Colonic mucosa (tissue), 4 donors: ENCODE data around the gene ZFYVE21. TPM values are rescaled to one million over a fixed set of nuclear protein-coding genes. Genes with fewer than 3 reads are reported as not detected.
A peak's percentile ranks its signal among the peaks of the same experiment; 100 is the strongest.

ENCODE experiments used
- DNase-seq: peaks from one replicate; pipeline ENCODE4 v3.0.0-alpha.2; 2020
- H3K27ac ChIP-seq: fragments of 200-600 bp; one replicate; pipeline ENCODE4 v1.8.0; 2021
- H3K27me3 ChIP-seq: fragments of 200-600 bp; one replicate; pipeline ENCODE4 v1.8.0; 2021
- H3K36me3 ChIP-seq: fragments of 200-600 bp; one replicate; pipeline ENCODE4 v1.8.0; 2021
- H3K4me1 ChIP-seq: fragments of 200-600 bp; one replicate; pipeline ENCODE4 v1.8.0; 2021; ENCODE audit warnings: mild to moderate bottlenecking
- H3K4me3 ChIP-seq: fragments of 200-600 bp; one replicate; pipeline ENCODE4 v1.8.0; 2021
- H3K9ac ChIP-seq, 2 donors: one replicate each; pipeline ENCODE4 v1.7.0; 2013; ENCODE audit warnings: control low read depth in 2 of 2, low read depth in 2 of 2, low read length in 2 of 2
- H3K9me3 ChIP-seq: fragments of 200-600 bp; one replicate; pipeline ENCODE4 v1.8.0; 2021
- intact Hi-C: fragments of 100-400 bp; cut with DNase I; formaldehyde crosslinking; loops from one replicate; pipeline ENCODE4 v1.14.1; 2022
- total RNA-seq, 2 donors: library from RNA; stranded (reverse); fragmentation: NEBNext Ultra II Directional in 1 of 2; extraction: Animal tissue kit (Norgen Biotek cat#: 25700) in 1 of 2; gene quantifications; one replicate each; pipeline ENCODE4 v1.2.1, GENCODE V29; 2021
- TF ChIP-seq, protein P1 (sequence below): fragments of 200-600 bp; IDR thresholded peaks from one replicate; pipeline ENCODE4 v1.8.0; 2022; ENCODE audit warnings: antibody characterized with exemption, mild to moderate bottlenecking
- donor health status: healthy.
- donor health status: DM: no; HTN: no; CAD: no.
- donor health status: DM: no; HTN: no; CAD: no.

ZFYVE21 gene
- total RNA-seq, 2 donors from 2014 or later, result 49.3 to 68.9 TPM

DNA sequence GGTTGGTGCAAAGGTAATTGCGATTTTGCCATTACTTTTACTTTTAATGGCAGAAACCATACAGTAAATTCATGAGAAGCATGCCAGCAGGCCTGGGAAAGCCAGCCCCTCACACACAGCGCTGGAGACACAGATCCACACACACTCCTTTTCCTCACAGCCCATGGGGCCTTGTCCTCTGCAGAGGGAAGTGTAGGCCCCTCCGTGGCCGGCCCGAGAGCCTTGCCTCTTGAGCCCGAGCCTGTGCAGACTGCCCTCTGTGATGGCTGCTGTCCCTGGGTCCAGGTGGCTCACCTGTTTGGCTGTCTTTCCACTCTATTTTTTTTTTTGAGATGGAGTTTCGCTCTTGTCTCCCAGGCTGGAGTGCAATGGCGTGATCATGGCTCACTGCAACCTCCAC, 39.7 kb upstream of the ZFYVE21 start:
- no peak overlapping the region for H3K27ac ChIP-seq
- DNase-seq, result no peak

DNA sequence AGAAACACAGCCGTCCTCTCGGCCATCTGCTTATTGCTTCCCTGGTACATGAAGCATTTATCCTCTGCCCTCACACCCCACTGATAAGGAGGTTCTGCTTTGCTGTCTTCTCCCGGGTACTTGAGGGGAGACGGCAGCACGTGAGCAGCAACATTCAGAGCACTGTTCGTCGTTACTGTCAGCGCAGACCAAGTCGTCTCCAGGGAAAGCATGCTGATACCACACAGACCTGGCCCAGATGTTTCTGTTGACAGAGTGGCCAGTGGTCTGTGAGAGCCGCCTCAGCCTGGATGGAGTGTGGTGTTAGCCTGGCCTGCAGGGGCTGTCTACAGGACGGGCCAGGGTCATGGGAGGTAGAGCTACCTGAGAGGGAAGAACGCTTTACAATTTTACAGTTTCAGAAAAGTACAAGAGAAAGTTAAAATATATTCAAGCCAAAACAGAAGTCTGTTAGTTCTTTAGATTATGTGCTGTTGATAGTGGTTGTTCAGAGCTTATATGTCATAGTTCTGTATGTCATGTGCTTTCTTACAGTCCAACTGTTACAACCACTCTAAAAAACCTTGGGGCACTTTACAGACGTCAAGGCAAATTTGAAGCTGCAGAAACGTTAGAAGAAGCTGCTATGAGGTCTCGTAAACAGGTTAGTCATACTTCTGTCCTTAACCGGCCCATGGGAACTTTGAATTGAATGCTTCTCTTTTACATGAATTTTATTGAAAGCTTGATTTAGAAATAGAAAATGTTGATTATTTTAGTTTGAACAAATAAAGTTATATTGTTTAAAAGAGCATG, 38.5 kb upstream of the ZFYVE21 start:
- no peak overlapping the region for H3K4me3 ChIP-seq
- H3K9me3 ChIP-seq, result no peaks in the 10 kb centered on the region
- peaks cover 36% of the 10 kb centered on the region for H3K36me3 ChIP-seq
- no peak for DNase-seq
- intact Hi-C loops, result loop anchor here (5.0 kb wide), 2 partner anchors 40 to 105 kb away; no protein-coding TSS in a partner anchor
- TF ChIP-seq, protein P1, sequence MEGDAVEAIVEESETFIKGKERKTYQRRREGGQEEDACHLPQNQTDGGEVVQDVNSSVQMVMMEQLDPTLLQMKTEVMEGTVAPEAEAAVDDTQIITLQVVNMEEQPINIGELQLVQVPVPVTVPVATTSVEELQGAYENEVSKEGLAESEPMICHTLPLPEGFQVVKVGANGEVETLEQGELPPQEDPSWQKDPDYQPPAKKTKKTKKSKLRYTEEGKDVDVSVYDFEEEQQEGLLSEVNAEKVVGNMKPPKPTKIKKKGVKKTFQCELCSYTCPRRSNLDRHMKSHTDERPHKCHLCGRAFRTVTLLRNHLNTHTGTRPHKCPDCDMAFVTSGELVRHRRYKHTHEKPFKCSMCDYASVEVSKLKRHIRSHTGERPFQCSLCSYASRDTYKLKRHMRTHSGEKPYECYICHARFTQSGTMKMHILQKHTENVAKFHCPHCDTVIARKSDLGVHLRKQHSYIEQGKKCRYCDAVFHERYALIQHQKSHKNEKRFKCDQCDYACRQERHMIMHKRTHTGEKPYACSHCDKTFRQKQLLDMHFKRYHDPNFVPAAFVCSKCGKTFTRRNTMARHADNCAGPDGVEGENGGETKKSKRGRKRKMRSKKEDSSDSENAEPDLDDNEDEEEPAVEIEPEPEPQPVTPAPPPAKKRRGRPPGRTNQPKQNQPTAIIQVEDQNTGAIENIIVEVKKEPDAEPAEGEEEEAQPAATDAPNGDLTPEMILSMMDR, result no peak
- no peak overlapping the region for H3K27ac ChIP-seq
- H3K27me3 ChIP-seq, result no peaks in the 10 kb centered on the region
- peak overlapping the region in 1 of 2 donors; percentile 1 for H3K9ac ChIP-seq
- no peaks in the 10 kb centered on the region for H3K4me1 ChIP-seq

More for the DNA sequence above, 39.7 kb upstream of the ZFYVE21 start:
- Histone ChIP-seq H3K36me3 (peaks cover 40% of the 10 kb centered on the region), H3K4me1 (no peaks in the 10 kb centered on the region), H3K4me3 (no peak overlapping the region), H3K27me3 (no peaks in the 10 kb centered on the region), H3K9me3 (no peaks in the 10 kb centered on the region), H3K9ac (no peak overlapping the region)
- TF ChIP-seq, protein P1, result no peak
- intact Hi-C loops, result loop anchor here (5.0 kb wide), 2 partner anchors 39 to 104 kb away; no protein-coding TSS in a partner anchor

DNA sequence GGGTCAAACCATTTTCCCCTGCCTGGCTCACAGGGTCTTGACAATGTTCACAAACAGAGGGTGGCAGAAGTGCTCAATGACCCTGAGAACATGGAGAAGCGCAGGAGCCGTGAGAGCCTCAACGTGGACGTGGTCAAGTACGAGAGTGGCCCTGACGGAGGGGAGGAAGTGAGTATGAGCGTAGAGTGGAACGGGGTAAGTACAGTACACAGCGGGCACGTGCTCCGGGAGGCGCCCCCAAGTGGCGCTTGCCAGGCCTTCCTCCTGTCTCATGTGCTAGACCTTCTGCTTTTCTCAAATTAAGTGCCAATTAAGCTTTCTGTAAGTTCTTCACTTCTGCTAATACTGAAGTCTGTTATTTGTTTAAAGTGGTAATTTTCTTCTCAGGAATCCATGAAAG, 36.3 kb upstream of the ZFYVE21 start:
- Histone ChIP-seq H3K9me3 (no peaks in the 10 kb centered on the region), H3K4me1 (no peaks in the 10 kb centered on the region), H3K36me3 (peaks cover 31% of the 10 kb centered on the region), H3K27me3 (no peaks in the 10 kb centered on the region), H3K9ac (no peak overlapping the region), H3K27ac (no peak overlapping the region), H3K4me3 (no peak overlapping the region)
- intact Hi-C loops, result loop anchor here (5.0 kb wide), 2 partner anchors 42 to 107 kb away; no protein-coding TSS in a partner anchor
- TF ChIP-seq, protein P1, result peak; percentile 17
- DNase-seq, result peak; percentile 38

DNA sequence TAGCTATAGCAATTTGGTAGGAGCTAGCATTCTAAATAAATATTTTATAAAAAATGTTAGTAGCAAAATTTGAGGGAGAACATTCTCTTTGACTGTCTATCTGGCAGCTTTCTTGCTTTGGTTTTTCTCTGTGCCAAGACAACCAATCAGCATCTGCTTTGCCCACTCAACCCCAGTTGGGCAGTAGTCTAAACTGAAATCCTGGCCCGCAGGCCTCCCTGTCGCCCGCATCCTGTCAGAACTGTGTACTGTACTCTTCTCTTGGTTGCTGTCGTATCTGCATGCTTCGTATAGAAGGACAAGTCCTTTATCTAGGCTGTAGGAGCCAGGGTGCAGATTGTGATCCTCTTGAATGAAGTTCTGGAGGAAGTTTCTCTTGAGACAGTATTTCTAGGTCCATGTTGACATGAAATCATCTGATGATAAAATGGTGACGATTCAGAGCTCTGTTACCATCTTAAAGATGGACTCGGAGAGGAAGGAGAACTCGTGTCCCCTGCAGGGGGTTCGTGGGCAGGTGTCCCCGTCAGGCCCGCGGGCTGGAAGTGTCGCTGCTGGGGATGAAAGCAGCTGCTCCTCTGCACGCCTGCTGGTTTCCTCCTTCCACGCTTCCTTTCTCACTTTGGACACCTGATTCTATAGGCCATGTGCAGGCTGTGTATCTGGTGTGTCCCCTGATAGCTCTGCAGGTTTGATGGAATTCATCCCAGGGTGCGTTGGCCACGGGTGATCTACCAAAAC, 34.9 kb upstream of the ZFYVE21 start:
- Histone ChIP-seq H3K27me3 (no peaks in the 10 kb centered on the region), H3K4me1 (no peaks in the 10 kb centered on the region), H3K36me3 (peaks cover 21% of the 10 kb centered on the region), H3K9me3 (no peaks in the 10 kb centered on the region), H3K4me3 (no peak overlapping the region), H3K9ac (no peak overlapping the region), H3K27ac (no peak overlapping the region)
- TF ChIP-seq, protein P1, result no peak
- intact Hi-C loops, result no loop called here
- no peak for DNase-seq

DNA sequence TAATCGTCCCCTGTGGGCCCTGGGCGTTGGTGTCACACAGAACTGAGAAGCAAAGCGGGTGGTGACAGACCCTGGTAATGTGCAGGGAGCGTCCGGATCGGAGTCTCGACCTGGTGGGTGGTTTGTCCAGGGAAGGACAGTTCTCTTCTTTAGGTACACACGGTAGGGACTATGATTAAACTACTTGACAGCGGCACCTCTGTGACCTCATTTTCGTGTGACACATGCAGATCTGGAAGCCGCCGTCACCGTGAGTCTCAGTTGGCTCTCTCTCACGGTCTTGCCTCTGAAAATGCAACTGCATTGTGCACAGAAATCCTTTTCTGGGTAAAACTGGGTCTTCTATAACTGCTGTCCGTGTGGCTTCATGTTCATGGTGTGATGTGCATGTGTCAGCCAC, 32.5 kb upstream of the ZFYVE21 start:
- H3K4me1 ChIP-seq, result no peaks in the 10 kb centered on the region
- H3K9ac ChIP-seq, result no peak overlapping the region
- H3K36me3 ChIP-seq, result peaks cover 16% of the 10 kb centered on the region
- no peaks in the 10 kb centered on the region for H3K27me3 ChIP-seq
- intact Hi-C loops, result no loop called here
- H3K4me3 ChIP-seq, result no peak overlapping the region
- no peak for DNase-seq
- TF ChIP-seq, protein P1, result no peak
- no peak overlapping the region for H3K27ac ChIP-seq
- H3K9me3 ChIP-seq, result no peaks in the 10 kb centered on the region
